NCI-H146 (cell line): Measurements from ENCODE around the gene LRP4.
A peak's percentile ranks its signal among the peaks of the same experiment; 100 is the strongest.

Experiments
- DNase-seq: peaks from one replicate; lab custom pipeline; 2025; lab: John Stamatoyannopoulos, UW

The LRP4 gene

GRCh38 chr11:46849631-46850030 is 68.7 kb downstream of the LRP4 start:
- no peak for DNase-seq

DNA sequence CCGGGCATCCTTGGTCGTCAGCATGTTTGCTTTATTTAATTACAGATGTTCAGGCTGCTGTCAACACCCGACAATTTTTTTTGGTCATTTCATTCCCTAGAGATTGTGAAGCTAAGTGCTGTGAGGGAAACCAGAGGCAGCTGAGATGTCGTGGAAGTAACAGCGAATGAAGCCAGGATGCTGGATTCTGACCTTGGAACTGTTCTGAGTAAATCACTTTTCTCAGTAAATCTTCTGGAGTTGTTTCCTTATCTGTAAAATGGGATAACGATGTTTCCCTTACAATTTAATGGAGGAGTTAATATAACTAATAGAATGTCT is 71.9 kb downstream of the LRP4 start:
- no peak for DNase-seq

DNA sequence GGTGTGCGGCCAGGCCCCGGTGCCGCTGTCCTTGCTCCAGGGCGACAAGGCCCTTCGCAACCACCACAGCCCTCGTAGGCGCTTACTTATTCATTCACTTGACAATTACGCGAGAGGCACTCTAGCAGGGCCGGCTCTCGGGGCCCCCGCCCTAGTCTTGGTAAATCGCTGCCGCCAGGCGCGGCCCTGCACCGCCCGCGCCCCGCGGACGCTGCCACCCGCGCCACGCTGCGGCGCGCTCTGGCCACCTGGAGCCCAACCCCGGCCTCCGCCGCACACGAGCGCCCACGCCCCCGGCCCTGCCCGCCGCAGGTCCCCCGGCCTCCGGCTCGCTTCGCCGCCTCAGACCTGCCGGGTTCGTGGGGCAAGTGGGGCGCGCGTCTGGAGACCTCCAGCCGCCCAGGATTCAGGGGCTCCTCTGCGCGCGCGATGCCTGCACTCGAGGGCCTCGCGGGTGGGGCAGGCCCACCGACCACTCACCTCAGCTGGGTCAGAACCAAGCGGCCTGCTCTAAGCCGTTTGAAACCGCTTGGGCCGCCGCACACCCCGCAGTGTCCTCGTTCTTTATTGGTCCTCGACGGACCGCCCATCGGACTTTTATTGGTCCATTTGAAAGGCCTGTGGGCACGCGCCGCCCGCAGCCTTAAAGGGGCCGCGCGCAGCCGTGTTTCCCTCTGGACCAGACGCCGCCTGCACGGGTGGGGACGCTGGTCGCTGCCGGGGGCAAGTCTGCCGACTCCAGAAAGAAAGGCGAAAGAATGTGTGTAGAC is 72.4 kb downstream of the LRP4 start, which contains the start of gene CKAP5:
Gene CKAP5, minus strand, starts transcription at position 541 of the 770 bp plus-strand sequence. CDS start 25,049 bp downstream, outside the sequence.
- DNase-seq = peak; percentile 92

- DNase-seq = peak; percentile 87
Observed at GRCh38 chr11:46845440-46845739, 73.0 kb downstream of the LRP4 start.

DNA sequence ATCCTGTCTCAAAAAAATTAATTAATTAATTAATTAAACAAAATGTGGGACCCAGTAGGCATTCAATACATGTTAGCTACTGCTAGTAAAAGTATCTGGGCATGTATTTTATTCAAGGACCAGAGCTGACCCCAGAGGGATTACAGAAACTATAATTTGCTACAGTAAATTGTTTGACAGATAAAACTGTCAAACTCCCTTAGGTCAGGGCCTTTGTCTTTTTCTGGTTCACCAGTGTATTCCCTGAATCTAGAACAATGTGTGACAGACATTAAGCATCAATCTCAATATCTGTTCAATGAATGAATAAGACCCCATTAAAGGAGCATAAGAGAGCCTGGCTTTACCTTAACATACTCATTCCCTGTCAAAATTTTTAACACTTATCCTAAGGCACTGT is 78.2 kb downstream of the LRP4 start:
- no peak for DNase-seq

DNA sequence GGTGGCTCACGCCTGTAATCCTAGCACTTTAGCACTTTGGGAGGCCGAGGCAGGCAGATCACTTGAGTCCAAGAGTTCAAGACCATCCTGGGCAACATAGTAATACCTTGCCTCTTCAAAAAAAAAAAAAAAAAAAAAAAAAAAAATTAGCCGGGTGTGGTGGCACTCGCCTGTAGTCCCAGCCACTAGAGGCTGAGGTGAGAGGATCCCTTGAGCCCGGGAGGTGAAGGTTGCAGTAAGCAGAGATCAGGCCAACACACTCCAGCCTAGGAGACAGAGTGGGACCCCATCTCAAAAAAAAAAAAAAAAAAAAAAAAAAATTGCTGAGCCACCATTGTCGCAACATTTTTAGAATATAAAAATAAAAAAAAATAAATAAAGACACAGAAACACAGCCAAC is 79.8 kb downstream of the LRP4 start:
- no peak for DNase-seq

DNA sequence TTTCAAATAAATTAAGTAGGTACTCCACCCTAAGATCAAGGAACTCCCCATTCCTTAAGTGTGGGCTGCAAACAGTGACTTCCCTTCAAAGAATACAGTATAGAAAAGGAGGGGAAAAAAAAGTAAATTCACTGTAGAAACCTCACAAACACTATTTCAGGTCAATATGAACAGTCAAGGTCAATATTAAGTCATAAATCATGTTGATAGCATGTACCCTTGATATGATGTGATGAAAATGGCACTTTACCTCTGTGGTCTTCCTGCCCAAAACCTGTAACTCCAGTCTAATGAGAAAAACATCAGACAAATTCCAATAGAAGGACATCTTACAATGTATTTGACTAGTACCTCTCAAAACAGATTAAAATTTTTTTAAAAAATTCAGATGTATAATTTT is 80.5 kb downstream of the LRP4 start:
- no peak for DNase-seq

- DNase-seq = no peak
Observed at GRCh38 chr11:46836870-46837269, 81.5 kb downstream of the LRP4 start.

- no peak for DNase-seq
Observed at GRCh38 chr11:46836431-46836830, 81.9 kb downstream of the LRP4 start.

- DNase-seq = no peak
Observed at GRCh38 chr11:46835897-46836296, 82.5 kb downstream of the LRP4 start.

DNA sequence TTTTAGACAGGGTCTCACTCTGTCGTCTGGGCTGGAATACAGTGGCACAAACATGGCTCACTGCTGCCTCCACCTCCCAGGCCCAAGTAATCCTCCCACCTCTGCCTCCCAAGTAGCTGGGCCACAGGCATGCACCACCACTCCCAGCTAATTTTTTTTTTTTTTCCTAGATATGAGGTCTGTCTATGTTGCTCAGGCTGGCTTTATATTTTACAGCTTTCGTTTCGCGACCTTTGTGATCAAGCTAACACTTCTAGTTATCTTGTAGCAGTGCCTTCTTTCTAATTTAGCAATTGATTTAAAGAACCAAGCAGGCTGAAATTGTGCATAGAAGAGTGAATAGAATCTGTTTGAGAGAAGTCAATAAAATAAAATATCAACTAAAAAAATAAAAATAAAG is 83.5 kb downstream of the LRP4 start:
- DNase-seq = no peak

DNA sequence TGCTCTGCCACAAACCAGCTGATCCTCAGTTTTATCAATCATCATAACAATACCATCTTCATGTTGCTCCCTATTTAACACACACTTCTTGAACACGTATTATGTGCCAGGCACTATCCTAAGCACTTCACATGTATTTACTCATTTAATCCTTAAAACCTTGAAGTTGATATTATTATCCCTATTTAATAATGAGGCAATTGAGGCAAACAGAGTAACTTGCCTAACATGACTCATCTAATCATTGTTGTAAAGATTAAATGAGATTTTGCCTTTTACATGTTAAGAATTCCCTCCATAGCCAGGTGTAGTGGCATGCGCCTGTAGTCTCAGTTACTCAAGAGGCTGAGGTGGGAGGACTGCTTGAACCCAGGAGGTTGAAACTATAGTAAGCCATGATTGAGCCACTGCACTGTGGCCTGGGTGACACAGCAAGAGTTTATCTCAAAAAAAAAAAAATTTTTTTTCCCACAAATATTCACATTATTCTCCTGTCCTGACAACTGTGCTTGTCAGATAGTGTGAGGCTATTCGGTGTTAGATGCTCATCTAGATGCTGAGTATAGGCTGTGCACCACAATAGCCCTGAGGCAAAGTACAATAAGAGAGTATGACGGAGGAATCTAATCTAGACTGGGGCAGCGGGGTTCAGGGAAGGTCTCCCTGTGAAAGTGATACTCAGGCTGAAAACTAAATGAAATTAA is 85.7 kb downstream of the LRP4 start:
- DNase-seq = no peak

DNA sequence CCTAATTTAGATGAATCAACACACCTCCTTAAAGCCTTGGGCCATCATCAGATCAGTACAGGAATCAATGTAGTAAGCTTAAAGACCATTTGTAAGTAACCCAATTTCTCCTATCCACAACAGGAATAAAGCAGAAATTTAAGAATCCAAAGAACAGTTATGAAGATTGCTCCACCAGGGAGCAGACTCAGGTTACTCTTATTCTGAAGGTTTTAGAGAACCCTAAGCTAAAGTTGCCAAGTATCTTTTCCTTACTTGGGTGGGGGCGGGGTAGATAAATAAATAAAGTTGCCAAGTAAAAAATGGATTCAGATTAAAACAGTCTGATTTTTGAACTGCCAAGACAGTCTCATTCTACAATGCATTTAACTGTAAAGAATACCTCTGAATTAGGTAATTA is 90.4 kb downstream of the LRP4 start:
- DNase-seq = no peak

DNA sequence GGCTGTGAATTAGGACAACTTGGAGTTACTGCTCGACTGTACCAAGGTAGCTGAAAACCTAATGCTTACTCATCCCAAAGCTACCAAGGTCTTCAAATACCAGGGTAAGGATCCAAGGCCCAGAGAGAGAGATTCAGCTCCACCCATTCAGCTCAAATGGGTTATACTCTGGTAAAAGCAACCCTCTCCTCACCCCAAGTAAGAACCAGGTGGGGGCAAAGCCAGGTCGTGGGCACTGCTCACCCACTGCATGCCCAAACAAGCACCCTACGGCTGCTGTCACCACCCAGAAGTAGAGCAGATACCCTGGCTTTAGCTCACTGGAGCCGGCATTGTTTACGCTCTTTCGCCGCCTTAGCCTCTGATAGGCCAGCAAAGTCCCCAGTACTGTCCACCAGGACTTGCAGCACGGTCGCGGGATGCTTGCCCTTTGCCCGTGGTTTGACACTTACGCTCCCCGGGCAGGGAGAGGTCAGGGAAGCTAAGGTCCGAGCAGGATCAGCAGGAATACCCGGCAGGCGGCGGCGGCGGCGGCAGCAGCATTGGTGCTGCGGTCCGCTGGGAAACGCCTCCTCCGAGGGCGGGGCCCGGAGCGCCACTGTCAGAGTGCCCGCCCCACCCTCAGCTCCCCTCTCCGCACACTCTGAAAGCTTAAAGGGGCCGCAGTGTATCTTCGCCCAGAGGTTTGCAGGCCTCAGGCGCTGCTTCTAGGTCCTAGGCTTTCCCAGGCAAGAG is 91.9 kb downstream of the LRP4 start:
- DNase-seq = peak; percentile 74

GRCh38 chr11:46808799-46809431 is 109.4 kb downstream of the LRP4 start:
- no peak for DNase-seq
